Endothelial cell of umbilical vein (primary cell): ENCODE results near the gene SPEF2.

Experiments
- EZH2 ChIP-seq: IDR thresholded peaks from 2 replicates; pipeline ENCODE4 v1.6.1; 2012; ENCODE audit warnings: borderline replicate concordance, low read depth, mild to moderate bottlenecking, moderate library complexity, low read length, inconsistent platforms; ENCODE audit not compliant: severe bottlenecking
- FOS ChIP-seq: IDR thresholded peaks from 2 replicates; pipeline ENCODE4 v1.6.1; 2011; ENCODE audit warnings: mild to moderate bottlenecking, low read length, moderate library complexity, borderline replicate concordance; ENCODE audit not compliant: insufficient read depth
- GATA2 ChIP-seq: IDR thresholded peaks from 2 replicates; pipeline ENCODE4 v1.7.0; 2011; ENCODE audit warnings: low read depth, mild to moderate bottlenecking, moderate library complexity, mixed read lengths, low read length; ENCODE audit not compliant: insufficient read length, insufficient read depth
- JUN ChIP-seq: IDR thresholded peaks from 2 replicates; pipeline ENCODE4 v1.6.1; 2011; ENCODE audit warnings: borderline replicate concordance, low read depth; ENCODE audit not compliant: insufficient read length, insufficient read depth
- MYC ChIP-seq: IDR thresholded peaks from one replicate; pipeline ENCODE4 v1.6.1; 2011; ENCODE audit warnings: mild to moderate bottlenecking, low read depth, low read length
- POLR2A ChIP-seq: IDR thresholded peaks from 2 replicates; pipeline ENCODE4 v1.6.1; 2012; ENCODE audit warnings: low read depth, mild to moderate bottlenecking, control low read depth, low read length
- POLR2AphosphoS5 ChIP-seq: IDR thresholded peaks from 2 replicates; pipeline ENCODE4 v1.6.1; 2012; ENCODE audit warnings: low read depth, mild to moderate bottlenecking, control low read depth, low read length, moderate library complexity; ENCODE audit not compliant: insufficient read depth
- TF ChIP-seq, protein P1 (sequence below), 2 donors: IDR thresholded peaks; 1 replicate in 1 of 2; 2 replicates in 1 of 2; pipeline ENCODE4 v1.5.1; 2011; ENCODE audit warnings: low read length in 2 of 2, mild to moderate bottlenecking in 2 of 2, moderate library complexity in 2 of 2, control low read depth in 1 of 2, inconsistent platforms in 1 of 2, low read depth in 1 of 2; ENCODE audit not compliant: insufficient read depth in 1 of 2; ENCODE audit errors: extremely low read depth in 1 of 2
- TF ChIP-seq, protein P2 (sequence below): IDR thresholded peaks from 2 replicates; pipeline ENCODE4 v1.6.1; 2011; ENCODE audit not compliant: insufficient read depth, insufficient read length

DNA sequence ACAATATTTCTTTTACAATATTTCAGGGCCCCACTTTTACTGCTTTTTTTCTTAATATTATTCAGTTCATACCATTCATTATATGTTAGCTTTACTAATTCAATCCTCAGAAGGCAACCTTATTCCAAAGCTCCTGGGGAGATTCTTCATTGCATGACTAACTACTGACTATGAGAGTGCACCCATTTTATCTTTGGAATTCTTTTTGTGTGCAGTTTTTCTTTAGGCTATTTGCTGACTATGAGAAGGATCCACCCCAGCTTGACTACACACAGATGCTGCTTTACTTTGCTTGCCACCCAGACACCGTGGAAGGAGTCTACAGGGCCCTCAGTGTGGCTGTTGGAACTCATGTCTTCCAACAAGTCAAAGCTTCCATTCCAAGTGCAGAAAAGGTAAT is 182.1 kb downstream of the SPEF2 start:
- TF ChIP-seq POLR2A (no peak), JUN (no peak), MYC (no peak), POLR2AphosphoS5 (no peak), FOS (no peak), EZH2 (no peak), GATA2 (no peak)
- TF ChIP-seq, protein P1, sequence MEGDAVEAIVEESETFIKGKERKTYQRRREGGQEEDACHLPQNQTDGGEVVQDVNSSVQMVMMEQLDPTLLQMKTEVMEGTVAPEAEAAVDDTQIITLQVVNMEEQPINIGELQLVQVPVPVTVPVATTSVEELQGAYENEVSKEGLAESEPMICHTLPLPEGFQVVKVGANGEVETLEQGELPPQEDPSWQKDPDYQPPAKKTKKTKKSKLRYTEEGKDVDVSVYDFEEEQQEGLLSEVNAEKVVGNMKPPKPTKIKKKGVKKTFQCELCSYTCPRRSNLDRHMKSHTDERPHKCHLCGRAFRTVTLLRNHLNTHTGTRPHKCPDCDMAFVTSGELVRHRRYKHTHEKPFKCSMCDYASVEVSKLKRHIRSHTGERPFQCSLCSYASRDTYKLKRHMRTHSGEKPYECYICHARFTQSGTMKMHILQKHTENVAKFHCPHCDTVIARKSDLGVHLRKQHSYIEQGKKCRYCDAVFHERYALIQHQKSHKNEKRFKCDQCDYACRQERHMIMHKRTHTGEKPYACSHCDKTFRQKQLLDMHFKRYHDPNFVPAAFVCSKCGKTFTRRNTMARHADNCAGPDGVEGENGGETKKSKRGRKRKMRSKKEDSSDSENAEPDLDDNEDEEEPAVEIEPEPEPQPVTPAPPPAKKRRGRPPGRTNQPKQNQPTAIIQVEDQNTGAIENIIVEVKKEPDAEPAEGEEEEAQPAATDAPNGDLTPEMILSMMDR (IDR thresholded peaks at IDR 0.05; ENCODE audit: extremely low read depth in 1 of 2, insufficient read depth in 1 of 2, low read depth in 1 of 2, low read length in 2 of 2), result no peak
- TF ChIP-seq, protein P2, sequence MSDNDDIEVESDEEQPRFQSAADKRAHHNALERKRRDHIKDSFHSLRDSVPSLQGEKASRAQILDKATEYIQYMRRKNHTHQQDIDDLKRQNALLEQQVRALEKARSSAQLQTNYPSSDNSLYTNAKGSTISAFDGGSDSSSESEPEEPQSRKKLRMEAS, result no peak
